GM10266 (cell line): Measurements from ENCODE around the gene SLC6A5.

Source experiments
- DNase-seq: peaks from one replicate; pipeline ENCODE4 v3.0.0; 2012; ENCODE audit errors: extremely low spot score
- TF ChIP-seq, protein P1 (sequence below): IDR thresholded peaks from 2 replicates; pipeline ENCODE4 v1.5.1; 2012; ENCODE audit warnings: mild to moderate bottlenecking, low read depth; ENCODE audit not compliant: control insufficient read depth, insufficient read depth; ENCODE audit errors: missing control alignments

Gene SLC6A5

DNA sequence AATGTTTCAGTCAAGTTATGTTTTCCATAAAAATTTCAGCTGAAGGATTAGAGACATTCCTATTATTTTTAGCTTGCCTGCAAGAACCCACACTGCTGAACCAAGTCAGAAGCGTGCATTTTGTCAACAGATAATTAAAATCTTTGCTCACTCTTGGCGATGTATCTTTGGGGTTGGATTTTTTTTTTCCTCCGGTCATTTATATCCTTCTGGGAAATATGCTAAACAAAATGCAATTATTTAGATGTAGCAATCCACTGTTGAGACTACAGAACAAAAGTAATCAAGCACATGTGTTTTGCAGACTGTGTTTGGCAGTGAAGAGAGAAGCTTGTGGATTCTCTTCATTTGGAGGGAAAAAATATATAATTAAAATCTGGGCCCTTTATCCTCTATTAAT is 54.6 kb downstream of the SLC6A5 start:
- no peak for DNase-seq
- TF ChIP-seq, protein P1, sequence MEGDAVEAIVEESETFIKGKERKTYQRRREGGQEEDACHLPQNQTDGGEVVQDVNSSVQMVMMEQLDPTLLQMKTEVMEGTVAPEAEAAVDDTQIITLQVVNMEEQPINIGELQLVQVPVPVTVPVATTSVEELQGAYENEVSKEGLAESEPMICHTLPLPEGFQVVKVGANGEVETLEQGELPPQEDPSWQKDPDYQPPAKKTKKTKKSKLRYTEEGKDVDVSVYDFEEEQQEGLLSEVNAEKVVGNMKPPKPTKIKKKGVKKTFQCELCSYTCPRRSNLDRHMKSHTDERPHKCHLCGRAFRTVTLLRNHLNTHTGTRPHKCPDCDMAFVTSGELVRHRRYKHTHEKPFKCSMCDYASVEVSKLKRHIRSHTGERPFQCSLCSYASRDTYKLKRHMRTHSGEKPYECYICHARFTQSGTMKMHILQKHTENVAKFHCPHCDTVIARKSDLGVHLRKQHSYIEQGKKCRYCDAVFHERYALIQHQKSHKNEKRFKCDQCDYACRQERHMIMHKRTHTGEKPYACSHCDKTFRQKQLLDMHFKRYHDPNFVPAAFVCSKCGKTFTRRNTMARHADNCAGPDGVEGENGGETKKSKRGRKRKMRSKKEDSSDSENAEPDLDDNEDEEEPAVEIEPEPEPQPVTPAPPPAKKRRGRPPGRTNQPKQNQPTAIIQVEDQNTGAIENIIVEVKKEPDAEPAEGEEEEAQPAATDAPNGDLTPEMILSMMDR, result no peak

GRCh38 chr11:20656901-20657300 is 57.5 kb downstream of the SLC6A5 start:
- TF ChIP-seq, protein P1, result no peak
- no peak for DNase-seq

- DNase-seq, result no peak
- TF ChIP-seq, protein P1, result no peak
Measured at GRCh38 chr11:20658135-20658534, 58.7 kb downstream of the SLC6A5 start.

DNA sequence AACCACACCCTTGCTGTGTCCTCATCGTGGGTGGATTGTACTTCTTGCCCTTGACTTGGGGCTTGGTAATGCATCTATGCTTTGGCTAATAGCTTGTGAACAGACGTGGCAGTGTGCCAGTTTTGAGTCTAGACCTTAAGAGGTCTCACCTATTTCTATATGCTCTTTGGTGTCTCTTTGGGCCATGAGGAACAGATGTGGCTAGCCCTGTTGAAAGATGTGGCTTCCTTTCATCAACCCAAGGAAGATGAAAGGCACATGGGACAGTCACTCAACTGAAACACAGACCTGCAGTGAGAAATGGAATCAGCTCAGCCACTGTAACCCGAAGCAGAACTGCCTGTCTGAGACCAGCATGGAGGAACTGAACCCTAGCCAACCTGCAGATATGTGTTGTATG is 62.0 kb downstream of the SLC6A5 start:
- DNase-seq, result no peak
- TF ChIP-seq, protein P1, result no peak

DNA sequence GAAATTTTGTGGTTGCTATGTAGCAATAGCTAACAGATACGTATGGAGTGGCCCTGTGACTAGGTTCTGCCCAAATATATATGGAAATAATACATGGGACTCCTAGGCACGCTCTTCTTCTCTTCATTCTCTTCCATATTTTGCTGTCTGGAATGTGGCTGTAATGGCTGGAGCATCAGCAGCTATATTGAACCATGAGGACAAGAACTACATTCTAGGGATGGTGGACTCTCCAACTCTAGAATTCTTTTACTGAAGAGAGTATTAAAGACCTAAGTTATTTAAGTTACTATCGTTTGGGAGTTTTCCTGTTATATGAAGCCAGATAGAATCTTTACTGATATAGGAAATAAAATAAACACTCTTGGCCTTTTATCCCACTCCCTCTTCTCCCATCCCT is 62.4 kb downstream of the SLC6A5 start:
- TF ChIP-seq, protein P1, result no peak
- no peak for DNase-seq

GRCh38 chr11:20668131-20668809 is 68.9 kb downstream of the SLC6A5 start:
- DNase-seq, result no peak
- TF ChIP-seq, protein P1, result no peak
